Amygdala (tissue), 56 donors: ENCODE results near the gene TMEM131L.
A peak's percentile ranks its signal among the peaks of the same experiment; 100 is the strongest.

Experiments
- DNase-seq, 56 donors: peaks; one replicate each; lab custom pipeline; 2025; lab: John Stamatoyannopoulos, UW

TMEM131L gene

DNA sequence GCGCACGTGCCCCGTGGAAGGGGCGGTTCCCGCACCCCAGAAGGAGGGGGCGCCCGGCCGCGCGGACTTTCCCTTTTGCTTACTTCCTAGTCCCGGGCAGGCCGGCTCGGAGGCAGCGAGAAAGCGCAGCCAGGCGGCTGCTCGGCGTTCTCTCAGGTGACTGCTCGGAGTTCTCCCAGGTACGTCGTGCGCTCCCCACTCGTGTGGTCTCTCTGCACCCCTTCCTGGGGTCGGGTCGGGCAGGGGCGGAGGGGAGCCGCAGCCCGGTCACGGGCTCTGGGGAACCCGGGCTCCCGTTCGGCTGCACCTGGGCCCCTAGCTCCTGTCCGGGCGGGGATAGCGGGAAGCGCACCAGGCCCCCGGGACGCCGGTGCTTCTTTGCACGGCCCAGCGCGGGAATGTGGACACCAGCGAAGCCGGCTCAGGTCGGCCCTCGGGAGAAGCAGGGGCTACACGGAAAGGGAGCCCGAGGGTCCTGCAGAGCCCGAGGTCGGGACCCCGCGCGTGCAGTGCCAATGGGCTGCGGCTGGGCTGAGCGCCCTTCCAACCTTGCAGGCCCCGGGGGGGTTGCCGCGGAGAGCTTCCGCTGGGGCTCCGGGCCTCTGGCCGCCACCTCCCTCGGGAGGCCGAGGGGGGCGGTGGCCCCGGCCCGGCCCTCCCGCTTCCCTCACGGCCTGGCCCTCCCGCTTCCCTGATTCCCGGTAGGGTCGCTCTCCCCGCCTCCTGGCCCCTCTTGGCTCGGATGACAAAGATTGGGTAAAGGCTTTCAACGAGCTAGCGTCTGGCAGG is 218.2 kb downstream of the TMEM131L start, which contains the start of gene TLR2:
Gene TLR2, plus strand, starts transcription at position 99 of the 789 bp plus-strand sequence. CDS start 18,628 bp downstream, outside the sequence.
- peak in 18 of 56 donors; percentile 4 to 46 (median 17) for DNase-seq

DNA sequence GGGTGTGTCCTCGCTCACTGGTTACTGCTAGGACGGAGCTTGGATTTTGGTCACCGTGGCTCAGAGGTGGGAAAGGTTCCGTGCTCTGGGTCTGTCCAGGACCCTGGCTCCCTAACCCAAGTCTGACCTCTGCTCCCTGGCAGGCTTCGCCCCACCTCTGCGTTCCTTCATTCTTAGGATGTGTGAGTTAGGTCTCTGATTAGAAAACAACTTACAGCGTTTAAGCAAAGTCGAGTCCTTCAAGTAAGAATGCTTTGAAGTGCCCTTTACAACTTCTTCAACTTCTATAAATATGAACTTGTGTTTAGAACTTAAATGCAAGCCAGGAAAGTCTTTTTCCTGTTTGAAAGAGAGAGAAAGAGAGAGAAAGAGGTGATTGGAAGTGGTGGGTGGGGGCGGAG is 218.8 kb downstream of the TMEM131L start:
- DNase-seq: no peak
